Upper lobe of left lung (tissue), 4 donors: ENCODE measurements around the gene ATP5PF.

Experiments
- EP300 ChIP-seq, 4 donors: sonication (generic); formaldehyde crosslinking; IDR thresholded peaks; one replicate each; pipeline ENCODE4 v1.5.1; 2017; ENCODE audit warnings: antibody characterized with exemption in 4 of 4, control low read depth in 2 of 4
- POLR2A ChIP-seq, 4 donors: fragments of 450-650 bp; IDR thresholded peaks; one replicate each; pipeline ENCODE4 v1.5.1; 2016 to 2017; ENCODE audit warnings: antibody characterized with exemption in 4 of 4, mild to moderate bottlenecking in 2 of 4
- POLR2AphosphoS5 ChIP-seq, 2 donors: sonication (generic); formaldehyde crosslinking; IDR thresholded peaks; one replicate each; pipeline ENCODE4 v1.5.1; 2017; ENCODE audit warnings: antibody characterized with exemption in 2 of 2
- TF ChIP-seq, protein P1 (sequence below), 6 experiments: fragments of 450-650 bp in 4 of 6; fragments of 200-600 bp in 2 of 6; sonication (generic) in 2 of 6; IDR thresholded peaks; one replicate each; pipeline ENCODE4 v1.5.1; 2016 to 2019; ENCODE audit warnings: antibody characterized with exemption in 6 of 6

DNA sequence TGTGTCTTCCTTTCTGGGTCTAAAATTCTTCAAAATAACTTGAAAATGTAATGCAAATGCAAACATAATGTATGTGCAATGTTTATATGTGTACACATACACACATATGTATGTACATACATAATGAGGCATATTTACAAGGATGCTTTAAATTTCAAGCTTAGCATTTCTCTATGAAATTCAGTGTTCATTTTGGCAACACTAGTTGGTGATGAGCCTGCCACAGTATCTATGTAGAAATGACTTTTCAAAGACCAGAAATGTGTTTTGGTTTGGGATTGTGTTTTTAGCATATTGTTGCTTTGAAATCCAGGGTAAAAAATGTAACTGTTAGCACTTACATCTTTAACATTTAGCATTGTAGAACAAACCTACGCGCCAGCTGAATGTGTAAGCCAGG lies 10.2 kb upstream of the ATP5PF start:
- TF ChIP-seq, protein P1, sequence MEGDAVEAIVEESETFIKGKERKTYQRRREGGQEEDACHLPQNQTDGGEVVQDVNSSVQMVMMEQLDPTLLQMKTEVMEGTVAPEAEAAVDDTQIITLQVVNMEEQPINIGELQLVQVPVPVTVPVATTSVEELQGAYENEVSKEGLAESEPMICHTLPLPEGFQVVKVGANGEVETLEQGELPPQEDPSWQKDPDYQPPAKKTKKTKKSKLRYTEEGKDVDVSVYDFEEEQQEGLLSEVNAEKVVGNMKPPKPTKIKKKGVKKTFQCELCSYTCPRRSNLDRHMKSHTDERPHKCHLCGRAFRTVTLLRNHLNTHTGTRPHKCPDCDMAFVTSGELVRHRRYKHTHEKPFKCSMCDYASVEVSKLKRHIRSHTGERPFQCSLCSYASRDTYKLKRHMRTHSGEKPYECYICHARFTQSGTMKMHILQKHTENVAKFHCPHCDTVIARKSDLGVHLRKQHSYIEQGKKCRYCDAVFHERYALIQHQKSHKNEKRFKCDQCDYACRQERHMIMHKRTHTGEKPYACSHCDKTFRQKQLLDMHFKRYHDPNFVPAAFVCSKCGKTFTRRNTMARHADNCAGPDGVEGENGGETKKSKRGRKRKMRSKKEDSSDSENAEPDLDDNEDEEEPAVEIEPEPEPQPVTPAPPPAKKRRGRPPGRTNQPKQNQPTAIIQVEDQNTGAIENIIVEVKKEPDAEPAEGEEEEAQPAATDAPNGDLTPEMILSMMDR (IDR thresholded peaks at IDR 0.05), result no peak
- TF ChIP-seq POLR2AphosphoS5 (IDR thresholded peaks at IDR 0.05) (no peak), POLR2A (IDR thresholded peaks at IDR 0.05) (no peak), EP300 (IDR thresholded peaks at IDR 0.05) (no peak)
